Hematopoietic multipotent progenitor cell treated with erythropoietin and hydrocortisone succinate and interleukin-3 and kit ligand, for 15 days (in vitro differentiated cells): ENCODE results near the gene GALK1.
A peak's percentile ranks its signal among the peaks of the same experiment; 100 is the strongest.
"Not testable (repeated sequence)": the region's sequence is repeated elsewhere in the genome, so short reads cannot be mapped to it uniquely, and the experiment has no call there.

ENCODE experiments used
- DNase-seq: peaks from one replicate; pipeline ENCODE4 v3.0.0-alpha.2; 2015; ENCODE audit warnings: low spot score

Gene GALK1

GRCh38 chr17:75783803-75784472, 18.9 kb upstream of the GALK1 start:
- DNase-seq = peak; percentile 23

- DNase-seq = peak; percentile 71
These were observed 18.2 kb upstream of the GALK1 start for GRCh38 chr17:75783069-75783783.

GRCh38 chr17:75779987-75780889, 15.2 kb upstream of the GALK1 start:
- DNase-seq = no peak

- DNase-seq = peak; percentile 100
These were observed 14.4 kb upstream of the GALK1 start for GRCh38 chr17:75779250-75779986.

GRCh38 chr17:75778861-75779249, 13.9 kb upstream of the GALK1 start:
- no peak for DNase-seq

- not testable (repeated sequence) for DNase-seq
These were observed 13.3 kb upstream of the GALK1 start for GRCh38 chr17:75778066-75778860.

- DNase-seq = no peak
These were observed 12.4 kb upstream of the GALK1 start for GRCh38 chr17:75777296-75777922.

GRCh38 chr17:75776386-75777295, 11.6 kb upstream of the GALK1 start:
- peak; percentile 75 for DNase-seq

GRCh38 chr17:75774991-75775668, 10.1 kb upstream of the GALK1 start:
- no peak for DNase-seq

GRCh38 chr17:75774471-75774990, 9.5 kb upstream of the GALK1 start:
- DNase-seq = no peak

- DNase-seq = no peak
These were observed 8.9 kb upstream of the GALK1 start for GRCh38 chr17:75773808-75774470.

- no peak for DNase-seq
These were observed 8.3 kb upstream of the GALK1 start for GRCh38 chr17:75773121-75773807.

- DNase-seq = no peak
These were observed 6.6 kb upstream of the GALK1 start for GRCh38 chr17:75771334-75772281.

- no peak for DNase-seq
These were observed 4.5 kb upstream of the GALK1 start for GRCh38 chr17:75769536-75769935.

- DNase-seq = no peak
These were observed 2.9 kb upstream of the GALK1 start for GRCh38 chr17:75767881-75768280.

GRCh38 chr17:75765981-75766380, 989 bp upstream of the GALK1 start:
- DNase-seq = no peak

- DNase-seq = no peak
These were observed 628 bp downstream of the GALK1 start for GRCh38 chr17:75764417-75764710.
